ACC112 (cell line): ENCODE measurements around the gene PAX1.

Source experiments
- H2AFZ ChIP-seq: fragments of 200-600 bp; sonication (generic); one replicate; pipeline ENCODE4 v1.6.0; 2017; ENCODE audit warnings: antibody characterized with exemption, low read length; ENCODE audit not compliant: unreplicated experiment
- H3K27ac ChIP-seq: fragments of 200-600 bp; sonication (generic); 2 replicates; pipeline ENCODE4 v1.5.1; 2014; ENCODE audit warnings: low read depth, mild to moderate bottlenecking, antibody characterized with exemption, low read length, moderate library complexity
- H3K27me3 ChIP-seq: fragments of 200-600 bp; sonication (generic); 2 replicates; pipeline ENCODE4 v1.6.1; 2014; ENCODE audit warnings: mild to moderate bottlenecking, antibody characterized with exemption, low read length, moderate library complexity, mixed read lengths; ENCODE audit not compliant: insufficient read depth
- H3K36me3 ChIP-seq: fragments of 200-600 bp; sonication (generic); 2 replicates; pipeline ENCODE4 v1.6.1; 2016; ENCODE audit warnings: mild to moderate bottlenecking, antibody characterized with exemption, low read length, moderate library complexity, mixed read lengths; ENCODE audit not compliant: insufficient read depth
- H3K4me1 ChIP-seq: fragments of 200-600 bp; sonication (generic); one replicate; pipeline ENCODE4 v1.6.1; 2016; ENCODE audit warnings: low read length, mixed read lengths; ENCODE audit not compliant: insufficient read depth, unreplicated experiment, control insufficient read depth
- H3K4me3 ChIP-seq: fragments of 200-600 bp; sonication (generic); 2 replicates; pipeline ENCODE4 v1.5.1; 2014; ENCODE audit warnings: mild to moderate bottlenecking, low read depth, low read length
- H3K79me2 ChIP-seq: fragments of 200-600 bp; sonication (generic); one replicate; pipeline ENCODE4 v1.6.0; 2016; ENCODE audit warnings: low read length; ENCODE audit not compliant: control insufficient read depth, unreplicated experiment, insufficient read depth

Gene PAX1

GRCh38 chr20:21705575-21706260 lies at the start of gene PAX1:
TSS of gene PAX1 (plus strand) at chr20:21705664. CDS start at chr20:21705713, 49 bp downstream.
- Histone ChIP-seq H3K36me3 (no peaks in the 10 kb centered on the region), H2AFZ (no peak within 1 kb of the TSS), H3K27me3 (peaks cover 40% of the 10 kb centered on the region; the same call in 1 of the 2 replicates), H3K27ac (no peak within 1 kb of the TSS), H3K4me3 (no peak within 1 kb of the TSS), H3K79me2 (no peaks in the 10 kb centered on the region), H3K4me1 (no peaks in the 10 kb centered on the region)

GRCh38 chr20:21656308-21657067 lies 49.0 kb upstream of the PAX1 start:
- Histone ChIP-seq H3K4me1 (no peaks in the 10 kb centered on the region), H3K79me2 (no peaks in the 10 kb centered on the region), H3K36me3 (no peaks in the 10 kb centered on the region), H3K27ac (no peak overlapping the region), H3K27me3 (no peaks in the 10 kb centered on the region), H3K4me3 (no peak overlapping the region), H2AFZ (no peak overlapping the region)

GRCh38 chr20:21661488-21662055 lies 43.9 kb upstream of the PAX1 start:
- Histone ChIP-seq H3K4me1 (no peaks in the 10 kb centered on the region), H3K4me3 (no peak overlapping the region), H2AFZ (no peak overlapping the region), H3K36me3 (no peaks in the 10 kb centered on the region), H3K27ac (no peak overlapping the region), H3K27me3 (no peaks in the 10 kb centered on the region), H3K79me2 (no peaks in the 10 kb centered on the region)

- no peaks in the 10 kb centered on the region for H3K4me1 ChIP-seq
- H3K4me3 ChIP-seq: no peak overlapping the region
- H3K27me3 ChIP-seq: no peaks in the 10 kb centered on the region
- no peak overlapping the region for H3K27ac ChIP-seq
- H3K36me3 ChIP-seq: no peaks in the 10 kb centered on the region
- H3K79me2 ChIP-seq: no peaks in the 10 kb centered on the region
- H2AFZ ChIP-seq: no peak overlapping the region
Measured at GRCh38 chr20:21663465-21663864, 42.0 kb upstream of the PAX1 start.

GRCh38 chr20:21665687-21666446 lies 39.6 kb upstream of the PAX1 start:
- no peaks in the 10 kb centered on the region for H3K36me3 ChIP-seq
- no peak overlapping the region for H2AFZ ChIP-seq
- no peak overlapping the region for H3K27ac ChIP-seq
- H3K4me3 ChIP-seq: no peak overlapping the region
- no peaks in the 10 kb centered on the region for H3K79me2 ChIP-seq
- H3K4me1 ChIP-seq: no peaks in the 10 kb centered on the region
- H3K27me3 ChIP-seq: no peaks in the 10 kb centered on the region

GRCh38 chr20:21670126-21670525 lies 35.3 kb upstream of the PAX1 start:
- Histone ChIP-seq H2AFZ (no peak overlapping the region), H3K4me3 (no peak overlapping the region), H3K27me3 (no peaks in the 10 kb centered on the region)

GRCh38 chr20:21670981-21671380 lies 34.5 kb upstream of the PAX1 start:
- Histone ChIP-seq H3K36me3 (no peaks in the 10 kb centered on the region), H3K27ac (no peak overlapping the region), H3K79me2 (no peaks in the 10 kb centered on the region), H3K4me3 (no peak overlapping the region), H3K4me1 (no peaks in the 10 kb centered on the region), H3K27me3 (no peaks in the 10 kb centered on the region), H2AFZ (no peak overlapping the region)

More at GRCh38 chr20:21670126-21670525, 35.3 kb upstream of the PAX1 start:
- no peaks in the 10 kb centered on the region for H3K36me3 ChIP-seq
- no peak overlapping the region for H3K27ac ChIP-seq
- no peaks in the 10 kb centered on the region for H3K79me2 ChIP-seq
- no peaks in the 10 kb centered on the region for H3K4me1 ChIP-seq

- no peaks in the 10 kb centered on the region for H3K27me3 ChIP-seq
- H2AFZ ChIP-seq: no peak overlapping the region
- no peak overlapping the region for H3K27ac ChIP-seq
- no peaks in the 10 kb centered on the region for H3K79me2 ChIP-seq
- no peaks in the 10 kb centered on the region for H3K36me3 ChIP-seq
- H3K4me1 ChIP-seq: no peaks in the 10 kb centered on the region
- H3K4me3 ChIP-seq: no peak overlapping the region
Measured at GRCh38 chr20:21677261-21677660, 28.2 kb upstream of the PAX1 start.

GRCh38 chr20:21677781-21678180 lies 27.7 kb upstream of the PAX1 start:
- Histone ChIP-seq H2AFZ (no peak overlapping the region), H3K4me3 (no peak overlapping the region), H3K27ac (no peak overlapping the region), H3K4me1 (no peaks in the 10 kb centered on the region), H3K36me3 (no peaks in the 10 kb centered on the region), H3K27me3 (peaks cover 2% of the 10 kb centered on the region; the same call in 1 of the 2 replicates), H3K79me2 (no peaks in the 10 kb centered on the region)

GRCh38 chr20:21681234-21681921 lies 24.1 kb upstream of the PAX1 start:
- Histone ChIP-seq H3K79me2 (no peaks in the 10 kb centered on the region), H3K4me3 (peak overlapping the region; percentile 37; the same call in 1 of the 2 replicates), H3K27me3 (peaks cover 8% of the 10 kb centered on the region; the same call in 1 of the 2 replicates), H3K4me1 (no peaks in the 10 kb centered on the region), H3K36me3 (no peaks in the 10 kb centered on the region), H3K27ac (no peak overlapping the region), H2AFZ (no peak overlapping the region)
